Measurements from ENCODE around the gene C2.

C2 gene

GRCh38 chr6:31948306-31948705, 20.8 kb downstream of the C2 start:
- no peak for TF ChIP-seq POLR2A (IDR thresholded peaks at IDR 0.05; ENCODE audit: low read depth, low read length)
- DNase-seq (ENCODE audit: insufficient read length, low spot score) (no peak), FAIRE-seq (no peak)

GRCh38 chr6:31948753-31949413, 21.4 kb downstream of the C2 start:
- no peak for FAIRE-seq
- peak; percentile 46 for DNase-seq (ENCODE audit: insufficient read length, low spot score)
- no peak for TF ChIP-seq POLR2A (IDR thresholded peaks at IDR 0.05; ENCODE audit: low read depth, low read length)

GRCh38 chr6:31949926-31950548, 22.5 kb downstream of the C2 start:
- DNase-seq (ENCODE audit: insufficient read length, low spot score): no peak
- TF ChIP-seq POLR2A (IDR thresholded peaks at IDR 0.05; ENCODE audit: low read depth, low read length): no peak
- no peak for FAIRE-seq

- FAIRE-seq (no peak), DNase-seq (ENCODE audit: insufficient read length, low spot score) (peak; percentile 60)
- TF ChIP-seq POLR2A (IDR thresholded peaks at IDR 0.05; ENCODE audit: low read depth, low read length): no peak
Measured at GRCh38 chr6:31952140-31952805, 24.8 kb downstream of the C2 start.

- FAIRE-seq (no peak), DNase-seq (ENCODE audit: insufficient read length, low spot score) (no peak)
- no peak for TF ChIP-seq POLR2A (IDR thresholded peaks at IDR 0.05; ENCODE audit: low read depth, low read length)
Measured at GRCh38 chr6:31952890-31953289, 25.4 kb downstream of the C2 start.

GRCh38 chr6:31954511-31954910, 27.0 kb downstream of the C2 start:
- DNase-seq (ENCODE audit: insufficient read length, low spot score) (no peak), FAIRE-seq (no peak)
- no peak for TF ChIP-seq POLR2A (IDR thresholded peaks at IDR 0.05; ENCODE audit: low read depth, low read length)

- DNase-seq (ENCODE audit: insufficient read length, low spot score) (no peak), FAIRE-seq (no peak)
- no peak for TF ChIP-seq POLR2A (IDR thresholded peaks at IDR 0.05; ENCODE audit: low read depth, low read length)
Measured at GRCh38 chr6:31956796-31957195, 29.3 kb downstream of the C2 start.

GRCh38 chr6:31958412-31958740, 30.9 kb downstream of the C2 start:
- FAIRE-seq: no peak
- TF ChIP-seq POLR2A (IDR thresholded peaks at IDR 0.05; ENCODE audit: low read depth, low read length): no peak

GRCh38 chr6:31958741-31959739, 31.5 kb downstream of the C2 start, which contains the start of the genes NELFE and SKIC2:
Gene NELFE, minus strand, starts transcription at chr6:31958971. Its CDS starts 525 bp downstream, at chr6:31958446.
Gene SKIC2, plus strand, starts transcription at chr6:31959175. Its CDS starts 18 bp downstream, at chr6:31959193.
- DNase-seq (ENCODE audit: insufficient read length, low spot score): peak; percentile 98
- peak; percentile 78 for FAIRE-seq
- peak; percentile 51; the same call in 1 of the 2 replicates for TF ChIP-seq POLR2A (IDR thresholded peaks at IDR 0.05; ENCODE audit: low read depth, low read length)

More at GRCh38 chr6:31958412-31958740, 30.9 kb downstream of the C2 start:
- no peak for DNase-seq (ENCODE audit: insufficient read length, low spot score)

- TF ChIP-seq POLR2A (IDR thresholded peaks at IDR 0.05; ENCODE audit: low read depth, low read length): no peak
- DNase-seq (ENCODE audit: insufficient read length, low spot score) (no peak), FAIRE-seq (no peak)
Measured at GRCh38 chr6:31961616-31962015, 34.1 kb downstream of the C2 start.

- no peak for DNase-seq (ENCODE audit: insufficient read length, low spot score)
- no peak for TF ChIP-seq POLR2A (IDR thresholded peaks at IDR 0.05; ENCODE audit: low read depth, low read length)
- no peak for FAIRE-seq
Measured at GRCh38 chr6:31963921-31964320, 36.4 kb downstream of the C2 start.

GRCh38 chr6:31965700-31966099, 38.2 kb downstream of the C2 start:
- DNase-seq (ENCODE audit: insufficient read length, low spot score) (no peak), FAIRE-seq (no peak)
- no peak for TF ChIP-seq POLR2A (IDR thresholded peaks at IDR 0.05; ENCODE audit: low read depth, low read length)

- FAIRE-seq (no peak), DNase-seq (ENCODE audit: insufficient read length, low spot score) (no peak)
- TF ChIP-seq POLR2A (IDR thresholded peaks at IDR 0.05; ENCODE audit: low read depth, low read length): no peak
Measured at GRCh38 chr6:31966506-31966905, 39.0 kb downstream of the C2 start.
